Endothelial cell of umbilical vein (primary cell): Measurements from ENCODE around the gene TRPC1.

ENCODE experiments used
- CTCF ChIP-seq, 2 donors: IDR thresholded peaks; 1 replicate in 1 of 2; 2 replicates in 1 of 2; pipeline ENCODE4 v1.5.1; 2011; ENCODE audit warnings: low read length in 2 of 2, mild to moderate bottlenecking in 2 of 2, moderate library complexity in 2 of 2, control low read depth in 1 of 2, inconsistent platforms in 1 of 2, low read depth in 1 of 2; ENCODE audit not compliant: insufficient read depth in 1 of 2; ENCODE audit errors: extremely low read depth in 1 of 2
- MAX ChIP-seq: IDR thresholded peaks from 2 replicates; pipeline ENCODE4 v1.6.1; 2011; ENCODE audit not compliant: insufficient read depth, insufficient read length
- POLR2AphosphoS5 ChIP-seq: IDR thresholded peaks from 2 replicates; pipeline ENCODE4 v1.6.1; 2012; ENCODE audit warnings: low read depth, mild to moderate bottlenecking, control low read depth, low read length, moderate library complexity; ENCODE audit not compliant: insufficient read depth

- no peak for TF ChIP-seq CTCF (IDR thresholded peaks at IDR 0.05; ENCODE audit: extremely low read depth in 1 of 2, insufficient read depth in 1 of 2, low read depth in 1 of 2, low read length in 2 of 2)
- TF ChIP-seq POLR2AphosphoS5, result no peak
- no peak for TF ChIP-seq MAX
These were observed 94.8 kb downstream of the TRPC1 start for GRCh38 chr3:142818651-142819050.
